Activated CD8-positive, alpha-beta T cell treated with anti-CD3 and anti-CD28 coated beads for 36 hours (primary cell): ENCODE results near the gene NKAIN2. TPM values are rescaled to one million over a fixed set of nuclear protein-coding genes. Genes with fewer than 3 reads are reported as not detected.

Experiments used
- ATAC-seq: fragments of 200-7000 bp; cut with Tn5 transposase; one replicate; pipeline ENCODE4 v1.10.0; 2021; ENCODE audit warnings: mild to moderate bottlenecking, moderate library complexity
- CTCF ChIA-PET: fragments of 350-600 bp; sonication (Branson Sonifier 250); formaldehyde crosslinking; loops from one replicate; lab custom pipeline; 2021; ENCODE audit warnings: antibody characterized with exemption; lab: Charles Lee
- POLR2A ChIA-PET: fragments of 350-600 bp; sonication (Branson Sonifier 250); formaldehyde crosslinking; loops from one replicate; lab custom pipeline; 2021; ENCODE audit warnings: antibody characterized with exemption; lab: Charles Lee
- DNase-seq: peaks from one replicate; pipeline ENCODE4 v3.0.0-alpha.2; 2020
- H3K27ac Mint-ChIP-seq: one replicate; pipeline ENCODE4 v1.8.0; 2021; ENCODE audit warnings: mild to moderate bottlenecking, mixed read lengths
- H3K27me3 Mint-ChIP-seq: one replicate; pipeline ENCODE4 v1.8.0; 2021; ENCODE audit warnings: mixed read lengths
- H3K36me3 Mint-ChIP-seq: one replicate; pipeline ENCODE4 v1.8.0; 2021; ENCODE audit warnings: low read depth, mixed read lengths
- H3K4me1 Mint-ChIP-seq: one replicate; pipeline ENCODE4 v1.8.0; 2021; ENCODE audit warnings: low read depth, mixed read lengths
- H3K4me3 Mint-ChIP-seq: one replicate; pipeline ENCODE4 v1.8.0; 2021; ENCODE audit warnings: mild to moderate bottlenecking, moderate library complexity, mixed read lengths
- H3K9me3 Mint-ChIP-seq: one replicate; pipeline ENCODE4 v1.8.0; 2021; ENCODE audit warnings: mixed read lengths
- intact Hi-C: fragments of 100-400 bp; cut with micrococcal nuclease; formaldehyde crosslinking; loops from one replicate; pipeline ENCODE4 v1.10.0; 2022
- total RNA-seq, 2 experiments: library from RNA; stranded (reverse); gene quantifications; one replicate each; pipeline ENCODE4 v1.2.3, GENCODE V29; 2021
- TF ChIP-seq, protein P1 (sequence below): fragments of 200-600 bp; IDR thresholded peaks from one replicate; pipeline ENCODE4 v1.8.0; 2022; ENCODE audit warnings: antibody characterized with exemption, mild to moderate bottlenecking

Gene NKAIN2
- total RNA-seq, 2 experiments from 2014 or later = not detected

DNA sequence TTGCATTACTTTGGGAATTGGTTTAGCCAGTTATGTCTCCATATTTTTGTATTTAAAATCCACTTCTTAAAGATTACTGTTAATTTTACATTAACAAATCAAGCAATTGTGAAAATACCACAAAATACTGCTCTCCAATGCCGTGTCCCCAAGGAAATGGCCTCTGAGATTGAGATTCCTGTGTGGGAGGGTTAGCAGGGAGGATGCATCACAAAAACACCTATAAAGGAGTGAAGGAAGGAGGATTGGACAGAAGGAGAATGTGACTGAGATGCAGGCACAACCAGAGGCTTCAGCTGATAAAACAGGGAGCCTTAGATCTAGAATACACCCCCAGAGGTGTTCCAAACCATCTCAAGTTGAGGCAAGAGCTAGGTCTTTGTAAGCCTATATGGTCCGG lies 34.2 kb upstream of the NKAIN2 start:
- Mint-ChIP-seq H3K27me3 (no peaks in the 10 kb centered on the region), H3K4me3 (no peak overlapping the region), H3K9me3 (no peaks in the 10 kb centered on the region), H3K4me1 (no peaks in the 10 kb centered on the region), H3K27ac (no peak overlapping the region), H3K36me3 (no peaks in the 10 kb centered on the region)
- DNase-seq = no peak
- no peak for ATAC-seq
- POLR2A ChIA-PET = no interaction called here
- CTCF ChIA-PET = no interaction called here
- intact Hi-C loops = no loop called here
- TF ChIP-seq, protein P1, sequence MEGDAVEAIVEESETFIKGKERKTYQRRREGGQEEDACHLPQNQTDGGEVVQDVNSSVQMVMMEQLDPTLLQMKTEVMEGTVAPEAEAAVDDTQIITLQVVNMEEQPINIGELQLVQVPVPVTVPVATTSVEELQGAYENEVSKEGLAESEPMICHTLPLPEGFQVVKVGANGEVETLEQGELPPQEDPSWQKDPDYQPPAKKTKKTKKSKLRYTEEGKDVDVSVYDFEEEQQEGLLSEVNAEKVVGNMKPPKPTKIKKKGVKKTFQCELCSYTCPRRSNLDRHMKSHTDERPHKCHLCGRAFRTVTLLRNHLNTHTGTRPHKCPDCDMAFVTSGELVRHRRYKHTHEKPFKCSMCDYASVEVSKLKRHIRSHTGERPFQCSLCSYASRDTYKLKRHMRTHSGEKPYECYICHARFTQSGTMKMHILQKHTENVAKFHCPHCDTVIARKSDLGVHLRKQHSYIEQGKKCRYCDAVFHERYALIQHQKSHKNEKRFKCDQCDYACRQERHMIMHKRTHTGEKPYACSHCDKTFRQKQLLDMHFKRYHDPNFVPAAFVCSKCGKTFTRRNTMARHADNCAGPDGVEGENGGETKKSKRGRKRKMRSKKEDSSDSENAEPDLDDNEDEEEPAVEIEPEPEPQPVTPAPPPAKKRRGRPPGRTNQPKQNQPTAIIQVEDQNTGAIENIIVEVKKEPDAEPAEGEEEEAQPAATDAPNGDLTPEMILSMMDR = no peak

DNA sequence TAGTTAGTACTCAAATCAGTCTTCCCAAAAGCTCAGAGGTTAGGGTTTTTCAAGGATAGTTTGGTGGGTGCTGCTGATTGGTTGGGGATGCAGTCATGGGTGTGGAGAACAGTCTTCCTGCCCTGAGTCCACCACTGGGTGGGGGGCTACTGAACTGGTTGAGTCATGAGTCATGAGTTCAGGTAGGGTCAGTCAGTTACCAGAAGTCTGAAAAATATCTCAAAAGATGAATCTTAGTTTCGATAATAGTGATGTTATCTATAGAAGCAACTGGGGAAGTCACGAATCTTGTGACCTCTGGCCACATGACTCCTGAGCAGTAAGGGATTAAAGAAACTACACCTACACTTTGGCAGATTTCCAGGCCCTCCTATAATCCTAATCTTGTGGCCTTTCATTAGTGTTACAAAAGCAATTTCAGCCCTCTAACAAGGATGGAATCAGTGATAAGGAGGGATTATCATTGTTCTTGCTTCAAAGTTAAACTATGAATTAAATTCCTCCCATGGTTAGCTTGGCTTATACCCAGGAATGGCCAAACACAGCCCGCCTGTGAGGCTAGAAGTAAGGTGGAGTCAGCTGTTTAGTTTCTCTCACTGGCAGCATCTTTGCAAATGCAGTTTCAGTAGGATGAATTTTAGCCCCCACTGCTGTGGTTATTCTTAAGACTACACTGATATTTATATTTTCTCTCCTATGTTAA lies 33.3 kb upstream of the NKAIN2 start:
- Mint-ChIP-seq H3K4me1 (no peaks in the 10 kb centered on the region), H3K4me3 (no peak overlapping the region), H3K27ac (no peak overlapping the region), H3K36me3 (no peaks in the 10 kb centered on the region), H3K27me3 (no peaks in the 10 kb centered on the region), H3K9me3 (no peaks in the 10 kb centered on the region)
- ChIA-PET POLR2A (no interaction called here), CTCF (interaction anchor here (1.1 kb wide), 1 partner anchor 14 kb away, joined by 3 read pairs; no protein-coding TSS in a partner anchor)
- DNase-seq = no peak
- no peak for ATAC-seq
- intact Hi-C loops = no loop called here
- TF ChIP-seq, protein P1 = no peak

GRCh38 chr6:123771126-123771525 lies 32.5 kb upstream of the NKAIN2 start:
- DNase-seq (no peak), ATAC-seq (no peak)
- TF ChIP-seq, protein P1 = no peak
- no peaks in the 10 kb centered on the region for H3K4me1 Mint-ChIP-seq
- no peaks in the 10 kb centered on the region for H3K9me3 Mint-ChIP-seq
- H3K27ac Mint-ChIP-seq = no peak overlapping the region
- no peak overlapping the region for H3K4me3 Mint-ChIP-seq
- ChIA-PET CTCF (interaction anchor here (1.1 kb wide), 1 partner anchor 13 kb away, joined by 3 read pairs; no protein-coding TSS in a partner anchor), POLR2A (no interaction called here)
- no peaks in the 10 kb centered on the region for H3K36me3 Mint-ChIP-seq
- no peaks in the 10 kb centered on the region for H3K27me3 Mint-ChIP-seq
- intact Hi-C loops = no loop called here

- ChIA-PET POLR2A (no interaction called here), CTCF (no interaction called here)
- DNase-seq (no peak), ATAC-seq (no peak)
- Mint-ChIP-seq H3K27ac (no peak overlapping the region), H3K9me3 (no peaks in the 10 kb centered on the region), H3K4me3 (no peak overlapping the region), H3K4me1 (no peaks in the 10 kb centered on the region), H3K36me3 (no peaks in the 10 kb centered on the region), H3K27me3 (no peaks in the 10 kb centered on the region)
- TF ChIP-seq, protein P1 = no peak
- intact Hi-C loops = no loop called here
Observed at GRCh38 chr6:123777563-123777962, 26.1 kb upstream of the NKAIN2 start.

- Mint-ChIP-seq H3K27ac (no peak overlapping the region), H3K4me3 (no peak overlapping the region), H3K36me3 (no peaks in the 10 kb centered on the region), H3K27me3 (no peaks in the 10 kb centered on the region), H3K9me3 (no peaks in the 10 kb centered on the region), H3K4me1 (no peaks in the 10 kb centered on the region)
- no peak for DNase-seq
- intact Hi-C loops = no loop called here
- POLR2A ChIA-PET = no interaction called here
- no peak for ATAC-seq
- TF ChIP-seq, protein P1 = no peak
- CTCF ChIA-PET = no interaction called here
Observed at GRCh38 chr6:123780021-123780420, 23.6 kb upstream of the NKAIN2 start.
